C4-2B (cell line): ENCODE measurements around the gene PLXNA2.

Source experiments
- H3K27ac ChIP-seq: fragments of 450-650 bp; 2 replicates; pipeline ENCODE4 v1.5.1; 2017
- ZFX ChIP-seq: fragments of 450-650 bp; IDR thresholded peaks from 2 replicates; pipeline ENCODE4 v1.6.1; 2017
- TF ChIP-seq, protein P1 (sequence below): fragments of 450-650 bp; conservative IDR thresholded peaks from 2 replicates; pipeline ENCODE4 v1.5.1; 2017; ENCODE audit warnings: mild to moderate bottlenecking

The PLXNA2 gene

DNA sequence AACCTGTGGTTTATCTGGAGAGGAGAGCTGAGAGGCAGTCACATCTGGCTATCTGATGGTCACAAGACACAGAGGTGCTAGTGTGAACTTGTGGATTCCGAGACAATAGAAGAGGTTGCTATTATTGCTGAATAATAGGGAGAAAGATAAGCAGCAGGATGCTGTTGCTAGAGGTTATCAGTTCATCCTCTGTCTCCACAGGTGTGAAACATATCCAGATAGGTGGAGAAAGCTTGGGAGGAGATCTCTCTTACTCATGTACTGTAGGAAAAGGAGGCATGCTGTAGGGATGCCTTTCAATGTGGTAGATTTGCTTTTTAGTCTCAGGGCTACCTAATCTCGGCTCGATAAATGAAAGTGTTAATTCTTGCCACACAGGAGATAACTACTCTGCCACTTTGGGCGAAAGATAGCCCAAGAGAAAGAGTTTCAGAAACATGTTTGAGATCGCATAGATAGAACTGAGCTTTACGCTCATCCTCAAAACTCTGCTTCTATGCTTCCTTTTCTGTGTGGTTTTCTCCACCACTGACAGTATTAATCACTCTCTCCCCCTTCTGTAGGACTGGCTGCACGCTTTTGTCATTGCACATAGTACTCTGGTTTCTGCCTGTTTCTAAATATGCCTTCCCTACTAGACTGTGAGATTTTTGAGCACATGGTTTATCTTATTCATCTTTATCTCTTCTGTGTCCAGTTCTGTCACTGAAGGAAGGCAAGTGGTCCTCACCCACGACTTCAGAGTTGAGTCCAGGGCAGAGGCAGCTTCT is 36.7 kb upstream of the PLXNA2 start:
- H3K27ac ChIP-seq, result no peak overlapping the region
- TF ChIP-seq, protein P1, sequence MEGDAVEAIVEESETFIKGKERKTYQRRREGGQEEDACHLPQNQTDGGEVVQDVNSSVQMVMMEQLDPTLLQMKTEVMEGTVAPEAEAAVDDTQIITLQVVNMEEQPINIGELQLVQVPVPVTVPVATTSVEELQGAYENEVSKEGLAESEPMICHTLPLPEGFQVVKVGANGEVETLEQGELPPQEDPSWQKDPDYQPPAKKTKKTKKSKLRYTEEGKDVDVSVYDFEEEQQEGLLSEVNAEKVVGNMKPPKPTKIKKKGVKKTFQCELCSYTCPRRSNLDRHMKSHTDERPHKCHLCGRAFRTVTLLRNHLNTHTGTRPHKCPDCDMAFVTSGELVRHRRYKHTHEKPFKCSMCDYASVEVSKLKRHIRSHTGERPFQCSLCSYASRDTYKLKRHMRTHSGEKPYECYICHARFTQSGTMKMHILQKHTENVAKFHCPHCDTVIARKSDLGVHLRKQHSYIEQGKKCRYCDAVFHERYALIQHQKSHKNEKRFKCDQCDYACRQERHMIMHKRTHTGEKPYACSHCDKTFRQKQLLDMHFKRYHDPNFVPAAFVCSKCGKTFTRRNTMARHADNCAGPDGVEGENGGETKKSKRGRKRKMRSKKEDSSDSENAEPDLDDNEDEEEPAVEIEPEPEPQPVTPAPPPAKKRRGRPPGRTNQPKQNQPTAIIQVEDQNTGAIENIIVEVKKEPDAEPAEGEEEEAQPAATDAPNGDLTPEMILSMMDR, result no peak
- no peak for TF ChIP-seq ZFX

DNA sequence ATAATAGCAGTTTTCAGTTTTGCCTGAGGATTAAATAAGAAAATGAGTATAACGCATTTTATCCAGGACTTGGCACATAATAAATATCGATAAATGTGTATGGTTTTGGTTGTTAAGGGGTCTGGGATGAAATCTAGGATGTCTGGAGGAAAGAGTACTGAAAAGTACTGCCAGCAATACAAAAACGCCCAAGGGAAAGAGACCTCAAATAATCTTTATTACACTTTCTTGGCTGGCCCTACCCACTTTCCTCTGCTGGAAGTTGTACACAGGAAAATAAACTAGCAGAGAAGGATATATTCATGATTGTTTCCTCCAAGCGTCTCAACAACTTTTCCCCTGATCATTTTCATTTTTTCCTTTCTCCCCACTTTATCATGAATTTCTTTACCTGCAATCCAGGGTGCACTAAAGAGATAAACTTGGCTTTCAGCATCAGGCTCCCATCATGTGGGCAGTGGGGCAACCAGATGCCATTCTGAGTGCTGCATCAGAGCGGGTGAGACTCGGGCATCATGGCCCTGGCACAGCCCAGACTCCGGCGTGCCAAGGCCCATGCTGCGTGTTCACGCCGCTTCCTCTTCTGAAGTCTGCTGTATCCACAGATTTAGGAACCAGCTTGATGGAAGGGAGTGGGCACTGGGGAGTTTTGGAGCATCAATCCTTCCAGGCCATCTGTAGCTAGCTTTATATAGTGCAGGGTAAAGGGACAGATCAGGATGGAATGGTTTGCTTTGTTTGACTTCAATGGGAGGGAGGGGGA is 35.8 kb upstream of the PLXNA2 start:
- TF ChIP-seq ZFX, result no peak
- H3K27ac ChIP-seq, result no peak overlapping the region

DNA sequence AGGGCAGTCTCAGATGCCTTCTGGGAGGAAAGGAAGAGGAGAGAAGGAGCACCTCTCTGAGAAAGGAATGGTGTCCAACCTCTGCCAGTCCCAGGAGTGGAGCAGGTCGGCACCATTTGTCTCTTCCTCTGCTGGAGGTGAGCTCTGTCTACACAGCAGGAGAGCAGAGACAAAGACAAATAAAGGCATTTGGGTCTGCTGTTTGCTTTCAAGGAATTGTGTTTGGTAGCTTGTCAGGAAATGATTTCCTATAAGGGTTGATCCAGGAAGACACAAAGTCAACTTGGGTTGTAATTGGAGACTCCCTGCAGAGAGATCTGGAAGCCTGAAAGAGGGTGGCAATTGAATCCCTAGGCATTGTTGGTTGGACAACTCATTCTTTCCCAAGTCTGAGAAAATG is 34.5 kb upstream of the PLXNA2 start:
- TF ChIP-seq, protein P1, result no peak
- TF ChIP-seq ZFX, result no peak
- no peak overlapping the region for H3K27ac ChIP-seq

DNA sequence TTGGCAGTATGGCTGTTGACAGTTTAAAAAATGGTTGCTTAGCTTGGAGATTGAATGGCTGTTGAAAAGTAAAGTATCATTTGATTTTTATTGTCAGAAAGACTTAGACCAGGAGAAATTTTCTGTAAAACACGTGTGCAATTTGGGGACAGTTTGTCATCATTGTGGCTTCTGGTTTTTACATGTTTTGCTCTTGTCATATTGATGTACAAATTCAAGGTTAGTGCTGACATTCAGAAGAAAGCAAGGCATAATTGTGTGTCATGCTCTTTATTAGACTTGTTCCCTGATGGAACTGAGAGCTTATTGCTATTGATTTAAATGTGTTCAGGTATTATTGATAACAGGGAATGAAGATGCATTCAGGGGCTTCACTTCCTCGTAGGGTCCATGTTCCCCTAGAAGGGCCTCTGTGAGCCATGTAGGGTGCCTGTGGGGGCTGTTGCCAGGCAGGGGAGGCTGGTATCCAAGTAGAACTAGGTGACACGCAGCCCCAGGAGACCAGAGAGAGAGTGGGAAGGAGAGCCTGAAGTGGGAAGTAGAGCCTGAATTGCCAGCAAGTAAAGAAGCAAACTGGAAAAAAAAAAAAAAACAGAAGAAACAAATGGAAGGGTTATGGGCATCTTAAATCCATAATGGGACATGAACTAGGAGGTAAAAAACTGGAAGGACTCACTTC is 32.7 kb upstream of the PLXNA2 start:
- H3K27ac ChIP-seq, result no peak overlapping the region
- TF ChIP-seq ZFX, result no peak
- TF ChIP-seq, protein P1, result no peak

DNA sequence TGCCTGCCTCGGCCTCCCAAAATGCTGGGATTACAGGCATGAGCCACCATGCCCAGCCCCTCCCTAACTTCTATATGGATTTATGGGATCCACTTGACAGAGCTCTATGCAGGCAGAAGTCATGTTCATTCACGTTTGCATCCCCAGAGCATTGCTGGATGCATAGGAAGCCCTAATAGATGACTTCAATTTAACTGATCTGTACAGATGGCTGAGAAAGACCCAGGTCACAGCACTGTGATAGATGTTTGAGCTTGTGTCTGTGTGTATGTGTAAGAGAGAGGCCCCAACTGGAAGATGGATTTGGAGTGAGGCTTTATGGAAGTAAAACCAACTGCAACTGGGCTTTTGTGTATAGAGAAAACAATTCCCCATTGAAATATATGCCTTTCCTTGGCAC is 30.9 kb upstream of the PLXNA2 start:
- TF ChIP-seq ZFX, result no peak
- TF ChIP-seq, protein P1, result no peak
- H3K27ac ChIP-seq, result no peak overlapping the region

DNA sequence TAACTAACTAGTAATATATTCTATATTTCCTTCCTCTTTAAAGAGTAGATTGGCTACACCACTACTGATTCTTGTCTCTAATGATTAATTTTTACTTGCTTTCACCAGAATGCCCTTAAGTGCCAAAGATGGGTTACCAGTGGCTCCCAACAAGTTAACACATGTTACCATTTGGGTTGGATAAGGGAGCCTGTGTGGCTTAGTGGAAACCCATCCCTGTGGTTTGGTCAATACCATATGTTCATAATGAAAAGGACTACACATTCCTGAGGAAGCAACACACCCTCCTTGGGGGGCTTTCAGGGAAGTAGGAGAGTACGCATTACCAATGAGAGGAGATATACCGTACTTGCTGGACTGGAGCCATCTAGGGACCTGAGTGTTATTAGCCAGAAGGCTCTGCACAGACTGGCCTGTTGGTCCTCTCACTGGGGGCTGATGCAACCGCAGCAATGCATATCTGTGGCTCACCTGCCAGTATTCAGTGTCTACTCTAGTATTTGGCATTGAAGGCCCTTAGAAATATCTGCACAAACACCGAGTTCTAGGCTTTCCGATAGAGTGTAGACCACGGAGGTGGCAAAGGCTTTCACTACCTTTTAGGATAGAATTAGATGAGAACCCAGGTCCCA is 29.3 kb upstream of the PLXNA2 start:
- no peak for TF ChIP-seq ZFX
- TF ChIP-seq, protein P1, result no peak
- no peak overlapping the region for H3K27ac ChIP-seq

DNA sequence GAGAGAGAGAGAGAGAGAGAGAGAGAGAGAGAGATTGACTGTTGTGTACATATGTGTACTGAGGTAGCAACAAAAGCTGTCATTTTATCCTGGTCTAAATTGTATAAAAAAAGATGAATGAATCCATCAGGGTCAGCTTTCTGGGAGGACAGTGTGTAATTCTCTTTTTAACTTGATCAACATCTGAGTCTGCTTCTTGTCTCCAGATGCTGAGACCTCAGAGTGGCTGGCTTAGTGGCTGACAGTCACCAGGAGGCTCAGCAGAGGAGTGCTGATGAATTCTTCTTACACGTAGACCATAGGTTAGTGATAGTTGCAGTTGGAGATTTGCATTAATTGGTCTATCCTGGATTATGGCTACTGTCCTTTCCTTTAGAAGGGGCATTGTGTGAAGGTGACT is 28.5 kb upstream of the PLXNA2 start:
- no peak overlapping the region for H3K27ac ChIP-seq
- TF ChIP-seq ZFX, result no peak
- TF ChIP-seq, protein P1, result no peak
